IMR-90 (cell line): ENCODE data around the gene ENO3.

Source experiments
- BHLHE40 ChIP-seq: fragments of 150-350 bp; IDR thresholded peaks from 2 replicates; pipeline ENCODE4 v1.6.1; 2016; ENCODE audit warnings: mild to moderate bottlenecking, low read depth, low read length
- CEBPB ChIP-seq: IDR thresholded peaks from 2 replicates; pipeline ENCODE4 v1.6.1; 2012; ENCODE audit warnings: low read depth, low read length, improper control_type of control experiment
- MAFK ChIP-seq: IDR thresholded peaks from 2 replicates; pipeline ENCODE4 v1.6.1; 2012; ENCODE audit warnings: low read depth, low read length, improper control_type of control experiment
- MXI1 ChIP-seq: IDR thresholded peaks from 2 replicates; pipeline ENCODE4 v1.6.1; 2012; ENCODE audit warnings: low read depth, mild to moderate bottlenecking, low read length, moderate library complexity, borderline replicate concordance
- POLR2A ChIP-seq: IDR thresholded peaks from 2 replicates; pipeline ENCODE4 v1.6.1; 2012; ENCODE audit warnings: mild to moderate bottlenecking, low read depth, low read length
- SMC3 ChIP-seq: fragments of 150-350 bp; IDR thresholded peaks from 2 replicates; pipeline ENCODE4 v1.6.1; 2016; ENCODE audit warnings: low read depth, mild to moderate bottlenecking, antibody characterized with exemption, low read length, moderate library complexity
- TF ChIP-seq, protein P1 (sequence below): conservative IDR thresholded peaks from 2 replicates; pipeline ENCODE4 v1.5.1; 2012; ENCODE audit warnings: mild to moderate bottlenecking, low read depth, low read length, improper control_type of control experiment
- TF ChIP-seq, protein P2 (sequence below): fragments of 150-350 bp; IDR thresholded peaks from 2 replicates; pipeline ENCODE4 v1.6.1; 2017; ENCODE audit warnings: mild to moderate bottlenecking, antibody characterized with exemption, low read length, low read depth

DNA sequence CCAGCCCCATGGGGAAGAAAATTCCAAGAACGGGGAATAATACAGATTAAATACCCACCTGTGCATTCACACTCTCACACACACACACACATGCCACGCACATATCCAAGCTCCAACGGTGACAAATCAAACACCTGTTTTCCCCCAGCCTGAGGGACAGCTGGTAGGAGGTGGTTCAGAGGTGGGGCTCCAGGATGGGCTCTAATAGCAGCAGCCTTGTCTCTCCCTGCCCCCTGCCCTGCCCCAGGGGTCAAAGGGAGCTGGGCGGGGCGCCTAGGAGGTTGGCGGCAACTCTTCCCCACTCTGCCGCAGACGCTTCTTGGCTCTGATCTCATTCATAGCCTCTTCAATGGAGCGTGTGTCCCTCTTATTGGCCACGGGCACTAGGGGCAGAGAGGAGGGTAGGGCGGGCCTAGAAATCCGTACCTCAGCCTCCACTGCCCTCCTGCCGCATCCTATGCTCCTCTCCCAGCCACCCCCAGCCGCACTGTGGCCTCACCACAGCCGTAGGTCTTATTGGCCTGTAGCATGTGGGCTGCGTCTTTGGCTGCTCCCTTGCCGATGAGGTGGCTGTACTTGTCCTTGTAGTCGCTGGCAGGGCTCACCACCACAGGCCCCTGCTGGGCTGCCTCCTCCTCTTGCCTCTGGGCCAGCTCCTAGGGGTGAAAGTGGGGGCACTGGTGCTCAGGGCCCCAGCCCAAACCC, 8.5 kb downstream of the ENO3 start:
- TF ChIP-seq CEBPB = no peak
- TF ChIP-seq MAFK = no peak
- TF ChIP-seq, protein P1, sequence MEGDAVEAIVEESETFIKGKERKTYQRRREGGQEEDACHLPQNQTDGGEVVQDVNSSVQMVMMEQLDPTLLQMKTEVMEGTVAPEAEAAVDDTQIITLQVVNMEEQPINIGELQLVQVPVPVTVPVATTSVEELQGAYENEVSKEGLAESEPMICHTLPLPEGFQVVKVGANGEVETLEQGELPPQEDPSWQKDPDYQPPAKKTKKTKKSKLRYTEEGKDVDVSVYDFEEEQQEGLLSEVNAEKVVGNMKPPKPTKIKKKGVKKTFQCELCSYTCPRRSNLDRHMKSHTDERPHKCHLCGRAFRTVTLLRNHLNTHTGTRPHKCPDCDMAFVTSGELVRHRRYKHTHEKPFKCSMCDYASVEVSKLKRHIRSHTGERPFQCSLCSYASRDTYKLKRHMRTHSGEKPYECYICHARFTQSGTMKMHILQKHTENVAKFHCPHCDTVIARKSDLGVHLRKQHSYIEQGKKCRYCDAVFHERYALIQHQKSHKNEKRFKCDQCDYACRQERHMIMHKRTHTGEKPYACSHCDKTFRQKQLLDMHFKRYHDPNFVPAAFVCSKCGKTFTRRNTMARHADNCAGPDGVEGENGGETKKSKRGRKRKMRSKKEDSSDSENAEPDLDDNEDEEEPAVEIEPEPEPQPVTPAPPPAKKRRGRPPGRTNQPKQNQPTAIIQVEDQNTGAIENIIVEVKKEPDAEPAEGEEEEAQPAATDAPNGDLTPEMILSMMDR = no peak
- TF ChIP-seq SMC3 = no peak
- no peak for TF ChIP-seq MXI1
- TF ChIP-seq, protein P2, sequence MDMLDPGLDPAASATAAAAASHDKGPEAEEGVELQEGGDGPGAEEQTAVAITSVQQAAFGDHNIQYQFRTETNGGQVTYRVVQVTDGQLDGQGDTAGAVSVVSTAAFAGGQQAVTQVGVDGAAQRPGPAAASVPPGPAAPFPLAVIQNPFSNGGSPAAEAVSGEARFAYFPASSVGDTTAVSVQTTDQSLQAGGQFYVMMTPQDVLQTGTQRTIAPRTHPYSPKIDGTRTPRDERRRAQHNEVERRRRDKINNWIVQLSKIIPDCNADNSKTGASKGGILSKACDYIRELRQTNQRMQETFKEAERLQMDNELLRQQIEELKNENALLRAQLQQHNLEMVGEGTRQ = no peak
- TF ChIP-seq POLR2A = no peak
- no peak for TF ChIP-seq BHLHE40
